H9 (cell line): ENCODE measurements around the gene HS1BP3. TPM values are rescaled to one million over a fixed set of nuclear protein-coding genes. Genes with fewer than 3 reads are reported as not detected.

Experiments
- DNase-seq: peaks from one replicate; pipeline ENCODE4 v3.0.0-alpha.2; 2017
- H2AFZ ChIP-seq: one replicate; pipeline ENCODE4 v1.6.1; 2013; ENCODE audit warnings: mild to moderate bottlenecking, low read length, control low read depth, moderate library complexity
- H2AK5ac ChIP-seq: 2 replicates; pipeline ENCODE4 v1.6.1; 2013; ENCODE audit warnings: low read length, control low read depth, mixed read lengths; ENCODE audit not compliant: insufficient read length
- H2BK120ac ChIP-seq: one replicate; pipeline ENCODE4 v1.6.1; 2013; ENCODE audit warnings: low read depth, mild to moderate bottlenecking, low read length, control low read depth, inconsistent platforms; ENCODE audit not compliant: poor library complexity, severe bottlenecking
- H2BK12ac ChIP-seq: 2 replicates; pipeline ENCODE4 v1.6.1; 2013; ENCODE audit warnings: low read length, control low read depth, mixed read lengths, low read depth; ENCODE audit not compliant: insufficient read length
- H2BK15ac ChIP-seq: 2 replicates; pipeline ENCODE4 v1.6.1; 2013; ENCODE audit warnings: low read depth, low read length, control low read depth
- H2BK20ac ChIP-seq: one replicate; pipeline ENCODE4 v1.6.1; 2013; ENCODE audit warnings: low read depth, mild to moderate bottlenecking, low read length, control low read depth, inconsistent platforms; ENCODE audit not compliant: poor library complexity, severe bottlenecking
- H2BK5ac ChIP-seq: 2 replicates; pipeline ENCODE4 v1.6.1; 2013; ENCODE audit warnings: low read length, control low read depth, mixed read lengths; ENCODE audit not compliant: insufficient read length
- H3K14ac ChIP-seq: 2 replicates; pipeline ENCODE4 v1.6.1; 2013; ENCODE audit warnings: low read length, control low read depth; ENCODE audit not compliant: insufficient read depth
- H3K18ac ChIP-seq: 2 replicates; pipeline ENCODE4 v1.6.1; 2013; ENCODE audit warnings: low read depth, mild to moderate bottlenecking, mixed read lengths, low read length, control low read depth; ENCODE audit not compliant: insufficient read length
- H3K23ac ChIP-seq: 2 replicates; pipeline ENCODE4 v1.6.1; 2013; ENCODE audit warnings: low read length, control low read depth, mixed read lengths, low read depth; ENCODE audit not compliant: insufficient read length
- H3K23me2 ChIP-seq: 2 replicates; pipeline ENCODE4 v1.6.1; 2013; ENCODE audit warnings: low read depth, mild to moderate bottlenecking, mixed read lengths, low read length, control low read depth; ENCODE audit not compliant: insufficient read length, poor library complexity, severe bottlenecking
- H3K27ac ChIP-seq: 2 replicates; pipeline ENCODE4 v1.5.1; 2013; ENCODE audit warnings: low read length, control low read depth, mixed read lengths, low read depth; ENCODE audit not compliant: insufficient read length
- H3K27me3 ChIP-seq: 2 replicates; pipeline ENCODE4 v1.6.1; 2013; ENCODE audit warnings: low read length, control low read depth, inconsistent platforms; ENCODE audit not compliant: insufficient read depth
- H3K4ac ChIP-seq: 2 replicates; pipeline ENCODE4 v1.6.1; 2013; ENCODE audit warnings: low read depth, mild to moderate bottlenecking, control low read depth, inconsistent platforms, low read length, moderate library complexity
- H3K4me1 ChIP-seq: 2 replicates; pipeline ENCODE4 v1.6.1; 2013; ENCODE audit warnings: low read length, control low read depth, inconsistent platforms; ENCODE audit not compliant: insufficient read depth
- H3K4me2 ChIP-seq: 2 replicates; pipeline ENCODE4 v1.6.1; 2013; ENCODE audit warnings: low read length, control low read depth, mixed read lengths; ENCODE audit not compliant: insufficient read length, insufficient read depth
- H3K56ac ChIP-seq: 2 replicates; pipeline ENCODE4 v1.6.1; 2013; ENCODE audit warnings: low read depth, mild to moderate bottlenecking, mixed read lengths, low read length, control low read depth; ENCODE audit not compliant: insufficient read length
- H3K79me1 ChIP-seq: 2 replicates; pipeline ENCODE4 v1.6.1; 2013; ENCODE audit warnings: low read depth, mild to moderate bottlenecking, moderate library complexity, low read length, control low read depth, inconsistent platforms; ENCODE audit not compliant: insufficient read depth, poor library complexity, severe bottlenecking
- H3K79me2 ChIP-seq: 2 replicates; pipeline ENCODE4 v1.6.1; 2013; ENCODE audit warnings: low read length, control low read depth, inconsistent platforms; ENCODE audit not compliant: insufficient read depth
- H3K9ac ChIP-seq: 2 replicates; pipeline ENCODE4 v1.6.1; 2013; ENCODE audit warnings: low read length, control low read depth, mixed read lengths; ENCODE audit not compliant: insufficient read length; ENCODE audit errors: extremely low read depth
- H3K9me3 ChIP-seq: one replicate; pipeline ENCODE4 v1.6.1; 2013; ENCODE audit warnings: low read depth, low read length, inconsistent platforms; ENCODE audit not compliant: control insufficient read depth
- H3T11ph ChIP-seq: one replicate; pipeline ENCODE4 v1.6.1; 2013; ENCODE audit warnings: mild to moderate bottlenecking, low read length, control low read depth, inconsistent platforms
- H4K20me1 ChIP-seq: one replicate; pipeline ENCODE4 v1.6.1; 2013; ENCODE audit not compliant: control insufficient read depth, insufficient read length, insufficient read depth
- H4K5ac ChIP-seq: 2 replicates; pipeline ENCODE4 v1.6.1; 2013; ENCODE audit warnings: low read depth, mild to moderate bottlenecking, mixed read lengths, low read length, control low read depth; ENCODE audit not compliant: insufficient read length
- H4K8ac ChIP-seq: replicated peaks from 2 replicates; pipeline ENCODE4 v1.6.1; 2013; ENCODE audit warnings: low read length, control low read depth, mixed read lengths, low read depth; ENCODE audit not compliant: insufficient read length
- H4K91ac ChIP-seq: 2 replicates; pipeline ENCODE4 v1.6.1; 2013; ENCODE audit warnings: low read depth, mild to moderate bottlenecking, moderate library complexity, mixed read lengths, low read length, control low read depth; ENCODE audit not compliant: insufficient read length
- H3K27ac Mint-ChIP-seq, 3 experiments: 2 replicates in 2 of 3; 3 replicates in 1 of 3; pipeline ENCODE4 v1.8.0; 2020 to 2021; ENCODE audit warnings: mixed read lengths in 3 of 3, mild to moderate bottlenecking in 1 of 3, moderate library complexity in 1 of 3
- H3K27me3 Mint-ChIP-seq: 2 replicates; pipeline ENCODE4 v1.8.0; 2021; ENCODE audit warnings: low read depth, mild to moderate bottlenecking, moderate library complexity, mixed read lengths
- H3K36me3 Mint-ChIP-seq, 3 experiments: 2 replicates in 2 of 3; 3 replicates in 1 of 3; pipeline ENCODE4 v1.8.0; 2020 to 2021; ENCODE audit warnings: low read depth in 3 of 3, mixed read lengths in 3 of 3; ENCODE audit not compliant: insufficient read depth in 1 of 3
- H3K4me1 Mint-ChIP-seq, 2 experiments: 2 replicates each; pipeline ENCODE4 v1.8.0; 2020; ENCODE audit warnings: mixed read lengths in 2 of 2
- H3K4me3 Mint-ChIP-seq, 2 experiments: 2 replicates in 1 of 2; 3 replicates in 1 of 2; pipeline ENCODE4 v1.8.0; 2020 to 2021; ENCODE audit warnings: mild to moderate bottlenecking in 2 of 2, mixed read lengths in 2 of 2, moderate library complexity in 1 of 2
- H3K9me3 Mint-ChIP-seq, 2 experiments: 2 replicates in 1 of 2; 3 replicates in 1 of 2; pipeline ENCODE4 v1.8.0; 2020; ENCODE audit warnings: mild to moderate bottlenecking in 2 of 2, mixed read lengths in 2 of 2, moderate library complexity in 1 of 2
- whole genome bisulfite sequencing: extraction: QIAGEN DNeasy Blood & Tissue Kit; methylation state at CpG from one replicate; pipeline ENCODE4 v1.1.7; 2013; ENCODE audit warnings: missing lambda C conversion rate, low lambda C conversion rate, mixed read lengths; ENCODE audit not compliant: insufficient read length; ENCODE audit errors: extremely low coverage; 5-methylcytosine and 5-hydroxymethylcytosine counted together
- total RNA-seq: library from RNA; stranded (reverse); gene quantifications from 2 replicates; pipeline ENCODE4 v1.2.1, GENCODE V29; 2021
- TF ChIP-seq, protein P1 (sequence below): fragments of 200-600 bp; sonication (generic); conservative IDR thresholded peaks from 3 replicates; pipeline ENCODE4 v1.8.0; 2021; ENCODE audit warnings: antibody characterized with exemption, mild to moderate bottlenecking

HS1BP3 gene
- total RNA-seq, 1 experiment from 2014 or later: 11.1 TPM

DNA sequence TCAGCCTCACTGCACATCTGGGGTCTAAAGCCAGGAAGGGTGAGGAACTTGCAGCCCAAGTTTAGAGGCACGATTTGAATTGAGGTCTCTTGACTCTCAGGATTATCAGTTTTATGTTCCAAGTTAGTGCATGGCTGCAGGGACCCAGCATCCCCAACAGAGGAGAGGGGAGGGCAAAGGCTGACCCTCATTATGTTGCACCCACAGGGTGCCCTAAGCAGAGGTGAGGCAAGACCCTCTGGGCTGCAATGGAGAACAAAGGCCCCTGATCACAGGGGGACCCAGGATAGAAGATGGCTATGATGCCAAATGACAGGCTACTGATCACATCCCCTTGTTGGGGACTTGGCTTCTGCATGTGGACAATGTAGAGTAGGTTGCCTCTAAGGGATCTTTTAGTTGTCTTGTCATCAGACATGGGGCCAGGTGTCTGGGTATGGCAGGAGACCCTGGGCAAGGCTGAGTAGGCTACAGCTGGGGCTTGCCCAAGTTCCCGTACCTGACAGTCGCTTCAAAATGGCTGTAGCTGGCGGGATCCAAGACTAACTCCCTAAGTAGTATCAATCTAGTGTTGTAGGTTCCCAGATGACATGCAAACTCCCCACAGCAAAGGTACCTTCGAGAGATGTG is 11.5 kb upstream of the HS1BP3 start:
- Mint-ChIP-seq H3K9me3 (peaks cover 0 to 2% of the 10 kb centered on the region in 2 experiments; a peak in 1 of 5 replicates), H3K4me1 (peaks cover 5 to 27% of the 10 kb centered on the region in 2 experiments), H3K36me3 (no peaks in the 10 kb centered on the region), H3K4me3 (no peak overlapping the region), H3K27me3 (peaks cover 91% of the 10 kb centered on the region), H3K27ac (no peak overlapping the region)
- Histone ChIP-seq H3K27me3 (peaks cover 47% of the 10 kb centered on the region), H3K79me1 (no peaks in the 10 kb centered on the region), H2BK120ac (no peak overlapping the region), H3K9me3 (no peaks in the 10 kb centered on the region), H4K8ac (no peak overlapping the region), H3K56ac (no peak overlapping the region), H3K4me2 (no peak overlapping the region), H4K20me1 (no peaks in the 10 kb centered on the region), H2AK5ac (no peak overlapping the region), H3K18ac (no peak overlapping the region), H3K23me2 (peaks cover 13% of the 10 kb centered on the region), H2BK12ac (no peak overlapping the region), H2BK15ac (no peak overlapping the region), H3K23ac (no peak overlapping the region), H2BK5ac (no peak overlapping the region), H2AFZ (no peak overlapping the region), H4K91ac (no peak overlapping the region), H4K5ac (no peak overlapping the region), H3T11ph (no peak overlapping the region), H2BK20ac (no peak overlapping the region), H3K27ac (no peak overlapping the region), H3K4me1 (no peaks in the 10 kb centered on the region), H3K79me2 (no peaks in the 10 kb centered on the region), H3K14ac (no peak overlapping the region), H3K9ac (no peak overlapping the region), H3K4ac (no peak overlapping the region)
- DNase-seq: no peak
- WGBS: no CpG with 5 or more reads among the region's 5 CpGs
- TF ChIP-seq, protein P1, sequence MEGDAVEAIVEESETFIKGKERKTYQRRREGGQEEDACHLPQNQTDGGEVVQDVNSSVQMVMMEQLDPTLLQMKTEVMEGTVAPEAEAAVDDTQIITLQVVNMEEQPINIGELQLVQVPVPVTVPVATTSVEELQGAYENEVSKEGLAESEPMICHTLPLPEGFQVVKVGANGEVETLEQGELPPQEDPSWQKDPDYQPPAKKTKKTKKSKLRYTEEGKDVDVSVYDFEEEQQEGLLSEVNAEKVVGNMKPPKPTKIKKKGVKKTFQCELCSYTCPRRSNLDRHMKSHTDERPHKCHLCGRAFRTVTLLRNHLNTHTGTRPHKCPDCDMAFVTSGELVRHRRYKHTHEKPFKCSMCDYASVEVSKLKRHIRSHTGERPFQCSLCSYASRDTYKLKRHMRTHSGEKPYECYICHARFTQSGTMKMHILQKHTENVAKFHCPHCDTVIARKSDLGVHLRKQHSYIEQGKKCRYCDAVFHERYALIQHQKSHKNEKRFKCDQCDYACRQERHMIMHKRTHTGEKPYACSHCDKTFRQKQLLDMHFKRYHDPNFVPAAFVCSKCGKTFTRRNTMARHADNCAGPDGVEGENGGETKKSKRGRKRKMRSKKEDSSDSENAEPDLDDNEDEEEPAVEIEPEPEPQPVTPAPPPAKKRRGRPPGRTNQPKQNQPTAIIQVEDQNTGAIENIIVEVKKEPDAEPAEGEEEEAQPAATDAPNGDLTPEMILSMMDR: no peak
